CD14-positive monocyte (primary cell): ENCODE data around the gene OPN1MW3. TPM values are rescaled to one million over a fixed set of nuclear protein-coding genes. Genes with fewer than 3 reads are reported as not detected.

Experiments
- DNase-seq, 3 donors: peaks; one replicate each; pipeline ENCODE4 v3.0.0-alpha.2; 2011 to 2022
- H2AFZ ChIP-seq: 2 replicates; pipeline ENCODE4 v1.6.0; 2012; ENCODE audit warnings: mild to moderate bottlenecking, low read depth, low read length, inconsistent platforms; ENCODE audit not compliant: insufficient read depth, poor library complexity, severe bottlenecking
- H3K27ac ChIP-seq, 2 donors: 1 replicate in 1 of 2; 2 replicates in 1 of 2; pipeline ENCODE4 v1.5.1; 2012 to 2013; ENCODE audit warnings: low read length in 2 of 2, control low read depth in 1 of 2, inconsistent platforms in 1 of 2, low read depth in 1 of 2, mild to moderate bottlenecking in 1 of 2
- H3K27me3 ChIP-seq, 2 donors: one replicate each; pipeline versions ENCODE4 v1.6.0 to v1.6.1; 2011 to 2013; ENCODE audit warnings: low read length in 2 of 2; ENCODE audit not compliant: control insufficient read depth in 2 of 2, insufficient read depth in 2 of 2
- H3K36me3 ChIP-seq, 2 donors: replicated peaks in 1 of 2; 1 replicate in 1 of 2; 2 replicates in 1 of 2; pipeline versions ENCODE4 v1.5.1 to v1.6.1; 2012 to 2013; ENCODE audit warnings: low read length in 2 of 2, control low read depth in 1 of 2, inconsistent platforms in 1 of 2, mild to moderate bottlenecking in 1 of 2; ENCODE audit not compliant: insufficient read depth in 2 of 2, control insufficient read depth in 1 of 2
- H3K4me1 ChIP-seq, 2 donors: 1 replicate in 1 of 2; 2 replicates in 1 of 2; pipeline versions ENCODE4 v1.5.1 to v1.6.1; 2012 to 2013; ENCODE audit warnings: low read length in 2 of 2, control low read depth in 1 of 2, inconsistent platforms in 1 of 2, mild to moderate bottlenecking in 1 of 2, moderate library complexity in 1 of 2; ENCODE audit not compliant: insufficient read depth in 2 of 2, control insufficient read depth in 1 of 2
- H3K4me2 ChIP-seq: replicated peaks from 2 replicates; pipeline ENCODE3; 2012; ENCODE audit warnings: low read length, moderate library complexity, mild to moderate bottlenecking; ENCODE audit not compliant: poor library complexity, severe bottlenecking; ENCODE audit errors: extremely low read depth
- H3K4me3 ChIP-seq, 3 experiments: fragments of 200-600 bp in 1 of 3; sonication (generic) in 1 of 3; replicated peaks in 1 of 3; 1 replicate in 2 of 3; 2 replicates in 1 of 3; pipeline ENCODE4 v1.5.1; 2011 to 2013; ENCODE audit warnings: low read length in 3 of 3, mild to moderate bottlenecking in 3 of 3, control low read depth in 2 of 3, low read depth in 2 of 3, inconsistent platforms in 1 of 3, moderate library complexity in 1 of 3
- H3K79me2 ChIP-seq: 2 replicates; pipeline ENCODE4 v1.6.0; 2012; ENCODE audit warnings: mild to moderate bottlenecking, control low read depth, inconsistent platforms, low read length, moderate library complexity; ENCODE audit not compliant: insufficient read depth
- H3K9ac ChIP-seq: 2 replicates; pipeline ENCODE4 v1.6.0; 2017; ENCODE audit warnings: low read length, mild to moderate bottlenecking; ENCODE audit not compliant: insufficient read depth, poor library complexity, severe bottlenecking
- H3K9me3 ChIP-seq, 2 donors: replicated peaks in 1 of 2; 1 replicate in 1 of 2; 2 replicates in 1 of 2; pipeline versions ENCODE4 v1.5.1 to v1.6.1; 2012 to 2013; ENCODE audit warnings: low read length in 2 of 2, control low read depth in 1 of 2; ENCODE audit not compliant: control insufficient read depth in 1 of 2, insufficient read depth in 1 of 2
- H4K20me1 ChIP-seq: 2 replicates; pipeline ENCODE4 v1.6.0; 2012; ENCODE audit warnings: mild to moderate bottlenecking, low read length, control low read depth, moderate library complexity; ENCODE audit not compliant: insufficient read depth
- H3K27ac Mint-ChIP-seq, 7 donors: one replicate each; pipeline ENCODE4 v1.8.0; 2020; ENCODE audit warnings: mild to moderate bottlenecking in 7 of 7, mixed read lengths in 7 of 7, moderate library complexity in 6 of 7, inconsistent platforms in 2 of 7
- H3K27me3 Mint-ChIP-seq, 3 donors: one replicate each; pipeline ENCODE4 v1.8.0; 2021 to 2022; ENCODE audit warnings: low read depth in 3 of 3, mild to moderate bottlenecking in 3 of 3, mixed read lengths in 3 of 3, moderate library complexity in 3 of 3, inconsistent platforms in 1 of 3
- H3K36me3 Mint-ChIP-seq, 2 donors: one replicate each; pipeline ENCODE4 v1.8.0; 2020; ENCODE audit warnings: mixed read lengths in 2 of 2, inconsistent platforms in 1 of 2, mild to moderate bottlenecking in 1 of 2
- H3K4me1 Mint-ChIP-seq: one replicate; pipeline ENCODE4 v1.8.0; 2020; ENCODE audit warnings: mild to moderate bottlenecking, mixed read lengths
- H3K4me3 Mint-ChIP-seq, 2 donors: one replicate each; pipeline ENCODE4 v1.8.0; 2020; ENCODE audit warnings: mild to moderate bottlenecking in 2 of 2, mixed read lengths in 2 of 2, moderate library complexity in 1 of 2
- H3K9me3 Mint-ChIP-seq, 7 donors: one replicate each; pipeline ENCODE4 v1.8.0; 2020 to 2022; ENCODE audit warnings: mixed read lengths in 7 of 7, mild to moderate bottlenecking in 6 of 7, moderate library complexity in 6 of 7, inconsistent platforms in 2 of 7
- WGBS: methylation state at CpG from one replicate; pipeline ENCODE4 v1.1.5; 2013; ENCODE audit warnings: missing lambda C conversion rate; ENCODE audit not compliant: insufficient coverage; 5-methylcytosine and 5-hydroxymethylcytosine counted together
- intact Hi-C, 2 donors: fragments of 100-400 bp; cut with micrococcal nuclease; formaldehyde crosslinking; loops; one replicate each; pipeline versions ENCODE4 v1.15.0 to v1.15.1; 2023
- polyA plus RNA-seq, 3 donors: library from polyadenylated mRNA; depleted of rRNA in 1 of 3; unstranded in 2 of 3; stranded (reverse) in 1 of 3; fragments of 300-500 nt in 2 of 3; fragments of >200 nt in 1 of 3; fragmentation: Illumina TruSeq in 2 of 3; gene quantifications; 1 replicate in 2 of 3; 2 replicates in 1 of 3; pipeline ENCODE4 v1.2.3, GENCODE V29; 2012 to 2021
- TF ChIP-seq, protein P1 (sequence below): fragments of 200-600 bp; IDR thresholded peaks from one replicate; pipeline ENCODE4 v1.8.0; 2022; ENCODE audit warnings: antibody characterized with exemption, mild to moderate bottlenecking

Gene OPN1MW3
- polyA plus RNA-seq, 3 donors, result 0.03 TPM; not detected in 2

DNA sequence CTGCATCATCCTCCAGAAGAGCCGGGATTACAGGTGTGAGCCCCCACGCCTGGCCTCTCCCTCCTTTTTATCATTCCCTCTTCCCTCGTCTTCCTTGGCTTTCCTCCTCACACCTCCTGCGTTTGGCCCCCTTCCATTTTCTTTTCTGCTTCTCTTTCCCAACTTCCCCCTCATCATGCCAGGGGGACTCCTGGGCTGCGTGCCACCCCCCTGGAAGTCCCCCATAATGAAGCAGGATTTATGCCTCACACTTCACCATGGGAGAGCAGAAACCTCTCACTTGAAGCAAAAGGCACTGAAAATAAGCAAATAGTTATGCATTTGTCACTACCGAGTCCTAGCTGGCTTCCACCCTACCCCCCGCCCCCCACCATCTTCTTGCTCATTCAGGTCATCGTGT, 46.1 kb downstream of the OPN1MW3 start:
- H3K4me1 Mint-ChIP-seq, result peaks cover 49% of the 10 kb centered on the region
- H3K79me2 ChIP-seq, result no peaks in the 10 kb centered on the region
- DNase-seq, result no peak
- H3K4me2 ChIP-seq, result no peak overlapping the region
- no peak overlapping the region for H3K9ac ChIP-seq
- no peaks in the 10 kb centered on the region for H3K9me3 ChIP-seq
- H3K4me3 ChIP-seq, result no peak overlapping the region
- H3K36me3 Mint-ChIP-seq, result peaks cover 0 to 4% of the 10 kb centered on the region in 2 donors
- H3K36me3 ChIP-seq, result no peaks in the 10 kb centered on the region
- peaks cover 0 to 2% (median 0%) of the 10 kb centered on the region in 7 donors for H3K9me3 Mint-ChIP-seq
- no peak overlapping the region for H3K27ac ChIP-seq
- H3K27me3 Mint-ChIP-seq, result peaks cover 0 to 15% (median 0%) of the 10 kb centered on the region in 3 donors
- no peak overlapping the region for H3K27ac Mint-ChIP-seq
- H2AFZ ChIP-seq, result no peak overlapping the region
- no CpG with 5 or more reads among the region's 8 CpGs for WGBS
- no peaks in the 10 kb centered on the region for H4K20me1 ChIP-seq
- H3K4me3 Mint-ChIP-seq, result no peak overlapping the region
- H3K4me1 ChIP-seq, result peaks cover 39 to 44% of the 10 kb centered on the region in 2 donors
- no peaks in the 10 kb centered on the region for H3K27me3 ChIP-seq
- intact Hi-C loops, result no loop called here
- TF ChIP-seq, protein P1, sequence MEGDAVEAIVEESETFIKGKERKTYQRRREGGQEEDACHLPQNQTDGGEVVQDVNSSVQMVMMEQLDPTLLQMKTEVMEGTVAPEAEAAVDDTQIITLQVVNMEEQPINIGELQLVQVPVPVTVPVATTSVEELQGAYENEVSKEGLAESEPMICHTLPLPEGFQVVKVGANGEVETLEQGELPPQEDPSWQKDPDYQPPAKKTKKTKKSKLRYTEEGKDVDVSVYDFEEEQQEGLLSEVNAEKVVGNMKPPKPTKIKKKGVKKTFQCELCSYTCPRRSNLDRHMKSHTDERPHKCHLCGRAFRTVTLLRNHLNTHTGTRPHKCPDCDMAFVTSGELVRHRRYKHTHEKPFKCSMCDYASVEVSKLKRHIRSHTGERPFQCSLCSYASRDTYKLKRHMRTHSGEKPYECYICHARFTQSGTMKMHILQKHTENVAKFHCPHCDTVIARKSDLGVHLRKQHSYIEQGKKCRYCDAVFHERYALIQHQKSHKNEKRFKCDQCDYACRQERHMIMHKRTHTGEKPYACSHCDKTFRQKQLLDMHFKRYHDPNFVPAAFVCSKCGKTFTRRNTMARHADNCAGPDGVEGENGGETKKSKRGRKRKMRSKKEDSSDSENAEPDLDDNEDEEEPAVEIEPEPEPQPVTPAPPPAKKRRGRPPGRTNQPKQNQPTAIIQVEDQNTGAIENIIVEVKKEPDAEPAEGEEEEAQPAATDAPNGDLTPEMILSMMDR, result no peak

DNA sequence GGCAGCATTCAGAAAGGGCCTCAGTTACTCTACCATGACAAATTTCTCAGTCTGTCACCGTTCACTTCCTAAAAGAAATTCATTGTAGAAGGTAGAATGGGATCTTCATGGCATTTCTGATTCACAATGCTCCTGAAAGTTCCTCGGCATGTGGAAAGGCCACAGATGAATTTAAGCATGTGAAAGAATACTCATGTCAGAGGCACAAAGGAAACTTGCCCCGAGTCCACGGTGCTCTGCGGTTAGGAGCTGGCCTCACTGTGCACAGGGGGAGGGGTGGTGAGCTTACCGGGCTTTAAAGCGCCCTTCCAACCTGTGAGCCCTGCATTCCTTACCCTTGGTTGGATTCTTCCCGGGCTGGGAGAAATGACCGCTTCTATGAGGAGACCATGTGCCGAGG, 47.5 kb downstream of the OPN1MW3 start:
- H3K9me3 Mint-ChIP-seq, result peaks cover 0 to 2% (median 0%) of the 10 kb centered on the region in 7 donors
- H3K27ac Mint-ChIP-seq, result peak overlapping the region in 4 of 7 donors; percentile 24 to 92 (median 75)
- TF ChIP-seq, protein P1, result no peak
- Histone ChIP-seq H3K27ac (no peak overlapping the region), H2AFZ (no peak overlapping the region), H3K9ac (no peak overlapping the region), H3K9me3 (no peaks in the 10 kb centered on the region), H3K27me3 (no peaks in the 10 kb centered on the region), H3K4me1 (peaks cover 42 to 45% of the 10 kb centered on the region in 2 donors), H3K4me2 (no peak overlapping the region), H3K4me3 (no peak overlapping the region), H3K79me2 (no peaks in the 10 kb centered on the region), H4K20me1 (no peaks in the 10 kb centered on the region), H3K36me3 (no peaks in the 10 kb centered on the region)
- peaks cover 0 to 22% (median 0%) of the 10 kb centered on the region in 3 donors for H3K27me3 Mint-ChIP-seq
- no peak overlapping the region for H3K4me3 Mint-ChIP-seq
- peaks cover 0 to 4% of the 10 kb centered on the region in 2 donors for H3K36me3 Mint-ChIP-seq
- DNase-seq, result no peak
- peaks cover 56% of the 10 kb centered on the region for H3K4me1 Mint-ChIP-seq
- WGBS, result 92% methylated on average over 7 of the region's 10 CpGs
- intact Hi-C loops, result no loop called here
